ENCODE results near the gene EMC1.
"Not testable (repeated sequence)": the region's sequence is repeated elsewhere in the genome, so short reads cannot be mapped to it uniquely, and the experiment has no call there.

The EMC1 gene

DNA sequence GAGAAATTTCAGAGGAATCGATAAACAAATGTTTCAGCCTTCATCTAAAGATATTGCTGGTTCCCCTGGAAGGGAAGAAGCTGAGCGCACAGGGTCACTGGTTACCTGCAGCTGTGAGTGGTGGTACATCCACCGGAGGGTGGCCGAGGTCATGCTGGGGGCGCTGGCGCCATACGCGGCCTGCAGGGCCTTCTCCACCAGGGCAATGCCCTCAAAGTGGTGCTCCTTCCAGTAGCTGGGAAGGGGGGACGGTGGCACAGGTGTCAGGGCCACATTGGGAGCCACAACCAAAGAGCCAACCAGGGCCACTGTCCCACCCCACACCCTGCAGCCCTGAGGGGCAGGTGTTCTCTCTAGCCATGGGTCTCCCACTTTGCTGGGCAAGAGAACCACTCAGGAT is 32.6 kb upstream of the EMC1 start:
- Histone ChIP-seq H3K27me3 (ENCODE audit: control insufficient read depth, insufficient read depth, low read length, poor library complexity, severe bottlenecking) (peaks cover 14% of the 10 kb centered on the region), H3K4me3 (ENCODE audit: insufficient read depth, low read depth, low read length) (no peak overlapping the region), H3K36me3 (ENCODE audit: control insufficient read depth, insufficient read depth, low read length) (no peaks in the 10 kb centered on the region), H3K27ac (ENCODE audit: insufficient read depth, low read depth, low read length, poor library complexity, severe bottlenecking) (no peak overlapping the region), H3K4me1 (ENCODE audit: control insufficient read depth, insufficient read depth, low read length) (peaks cover 2% of the 10 kb centered on the region), H3K9me3 (ENCODE audit: control insufficient read depth, low read length) (no peaks in the 10 kb centered on the region)
- 94 to 97% methylated on average over 9 of the region's 9 CpGs for WGBS, 2 experiments

DNA sequence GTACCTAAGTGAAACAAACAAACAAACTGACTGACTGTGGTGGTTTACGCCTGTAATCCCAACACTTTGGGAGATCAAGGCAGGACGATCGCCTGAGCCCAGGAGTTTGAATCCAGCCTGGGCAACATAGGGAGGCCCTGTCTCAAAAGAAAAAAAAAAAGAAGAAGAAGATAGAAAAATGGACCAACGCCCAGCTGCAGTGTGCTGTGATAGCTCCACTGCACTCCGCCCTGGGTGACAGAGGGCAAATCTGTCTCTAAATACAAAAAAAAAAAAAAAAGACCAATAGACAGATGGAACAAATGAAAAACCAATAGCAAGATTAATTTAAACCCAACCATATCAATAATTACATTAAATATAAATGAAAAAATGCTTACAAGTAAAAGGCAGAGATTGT is 23.3 kb upstream of the EMC1 start:
- Histone ChIP-seq H3K4me3 (ENCODE audit: insufficient read depth, low read depth, low read length) (no peak overlapping the region), H3K27ac (ENCODE audit: insufficient read depth, low read depth, low read length, poor library complexity, severe bottlenecking) (no peak overlapping the region), H3K36me3 (ENCODE audit: control insufficient read depth, insufficient read depth, low read length) (no peaks in the 10 kb centered on the region), H3K9me3 (ENCODE audit: control insufficient read depth, low read length) (no peaks in the 10 kb centered on the region), H3K4me1 (ENCODE audit: control insufficient read depth, insufficient read depth, low read length) (no peaks in the 10 kb centered on the region), H3K27me3 (ENCODE audit: control insufficient read depth, insufficient read depth, low read length, poor library complexity, severe bottlenecking) (peaks cover 22% of the 10 kb centered on the region)
- WGBS, 2 experiments, result 85 to 88% methylated on average over 4 of the region's 5 CpGs

DNA sequence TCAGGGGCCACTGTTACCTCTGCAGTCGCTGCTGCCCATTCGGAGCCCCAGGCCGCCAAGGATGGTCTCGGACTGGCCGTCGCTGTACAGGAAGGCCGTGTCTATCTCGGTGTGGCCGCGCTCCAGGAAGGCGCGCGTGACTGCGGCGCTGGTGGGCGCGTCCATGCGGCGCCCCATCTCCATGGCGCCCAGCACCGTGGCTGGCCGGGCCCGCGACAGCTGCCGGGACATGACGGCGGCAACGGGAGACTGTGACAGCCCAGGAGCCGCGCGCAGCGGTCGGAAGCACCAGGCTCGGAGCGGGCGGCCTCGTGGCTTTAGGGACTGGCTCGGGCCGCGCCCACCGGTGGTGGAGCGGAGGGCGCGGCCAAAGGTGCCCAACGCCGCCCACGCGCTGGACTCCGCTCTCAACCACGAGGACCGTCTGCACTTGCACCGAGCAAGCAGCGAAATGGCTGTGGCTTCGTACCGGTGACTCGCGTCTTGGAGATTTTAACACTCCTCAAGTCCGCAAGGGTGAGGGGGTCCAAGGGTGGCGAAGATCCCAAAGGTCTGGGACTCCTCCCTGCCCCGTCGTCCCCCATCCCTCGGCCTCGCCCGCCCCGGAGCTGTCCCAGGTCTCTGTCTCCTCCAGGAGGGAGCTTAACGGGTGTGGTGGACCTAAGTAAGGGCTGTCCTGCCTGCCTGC is 22.7 kb upstream of the EMC1 start:
- H3K4me1 ChIP-seq (ENCODE audit: control insufficient read depth, insufficient read depth, low read length); H3K4me3 ChIP-seq (ENCODE audit: insufficient read depth, low read depth, low read length); H3K36me3 ChIP-seq (ENCODE audit: control insufficient read depth, insufficient read depth, low read length); H3K27ac ChIP-seq (ENCODE audit: insufficient read depth, low read depth, low read length, poor library complexity, severe bottlenecking); H3K9me3 ChIP-seq (ENCODE audit: control insufficient read depth, low read length): not testable (repeated sequence)
- H3K27me3 ChIP-seq (ENCODE audit: control insufficient read depth, insufficient read depth, low read length, poor library complexity, severe bottlenecking), result peaks cover 22% of the 10 kb centered on the region
- 41 to 49% methylated on average over 48 to 49 of the region's 66 CpGs for WGBS, 2 experiments

DNA sequence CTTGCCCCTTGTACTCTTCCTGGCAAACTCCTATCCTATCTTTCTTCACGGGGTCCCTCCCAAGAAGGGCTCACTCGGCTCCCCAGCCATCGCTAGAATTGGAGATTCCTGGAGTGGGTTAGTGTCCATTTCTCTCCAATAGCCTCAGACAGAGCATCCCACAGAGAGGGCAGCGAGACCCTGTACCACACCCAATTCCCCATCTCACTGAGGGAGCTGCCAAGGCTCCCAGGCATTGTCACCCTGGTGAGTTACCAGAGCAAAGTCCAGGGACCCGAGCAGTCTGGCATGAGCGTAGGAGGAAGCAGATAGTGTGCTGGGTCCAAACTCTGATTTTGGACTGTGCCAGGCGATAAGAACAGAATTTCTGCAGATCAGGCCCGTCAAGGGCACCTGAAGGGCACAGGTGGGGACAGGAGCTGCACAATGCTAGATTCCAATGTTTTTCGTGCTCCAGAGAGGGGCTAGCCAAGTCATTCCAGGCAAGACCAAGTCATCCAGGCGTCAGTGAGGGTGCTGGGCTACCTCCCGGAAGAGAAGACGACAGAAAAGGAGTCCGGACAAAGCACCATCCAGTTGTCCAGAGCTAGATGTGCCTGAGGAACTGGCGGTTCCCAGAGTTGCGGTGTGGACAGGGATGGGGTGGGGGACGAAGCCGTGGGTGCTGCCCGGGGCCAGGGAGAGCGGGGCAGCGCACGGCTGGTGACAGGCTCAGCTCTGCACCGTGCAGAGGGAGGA is 22.0 kb upstream of the EMC1 start:
- H3K36me3 ChIP-seq (ENCODE audit: control insufficient read depth, insufficient read depth, low read length), result no peaks in the 10 kb centered on the region
- no peaks in the 10 kb centered on the region for H3K4me1 ChIP-seq (ENCODE audit: control insufficient read depth, insufficient read depth, low read length)
- H3K4me3 ChIP-seq (ENCODE audit: insufficient read depth, low read depth, low read length), result no peak overlapping the region
- peaks cover 22% of the 10 kb centered on the region for H3K27me3 ChIP-seq (ENCODE audit: control insufficient read depth, insufficient read depth, low read length, poor library complexity, severe bottlenecking)
- no peak overlapping the region for H3K27ac ChIP-seq (ENCODE audit: insufficient read depth, low read depth, low read length, poor library complexity, severe bottlenecking)
- no peaks in the 10 kb centered on the region for H3K9me3 ChIP-seq (ENCODE audit: control insufficient read depth, low read length)
- 91% methylated on average over 22 of the region's 22 CpGs for WGBS, 2 experiments

DNA sequence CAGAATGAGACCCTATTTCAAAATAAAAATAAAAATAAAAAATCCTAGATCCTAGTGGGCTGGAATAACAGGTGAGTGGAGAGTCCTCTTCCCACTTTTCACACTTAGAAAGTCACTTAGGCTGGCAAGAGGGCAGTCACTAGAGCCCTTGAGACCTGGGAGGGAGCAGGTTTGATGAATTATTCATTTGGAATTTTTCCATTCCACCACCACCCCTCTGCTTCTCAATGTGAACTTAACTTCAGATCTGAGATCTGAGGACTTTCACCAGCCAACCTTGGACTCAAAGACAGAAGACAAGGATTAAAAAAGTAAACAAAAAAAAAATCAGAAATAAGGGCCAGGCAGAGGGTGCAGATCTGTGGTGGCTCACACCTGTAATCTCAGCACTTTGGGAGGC is 20.7 kb upstream of the EMC1 start:
- Histone ChIP-seq H3K9me3 (ENCODE audit: control insufficient read depth, low read length) (no peaks in the 10 kb centered on the region), H3K36me3 (ENCODE audit: control insufficient read depth, insufficient read depth, low read length) (no peaks in the 10 kb centered on the region), H3K27me3 (ENCODE audit: control insufficient read depth, insufficient read depth, low read length, poor library complexity, severe bottlenecking) (peaks cover 22% of the 10 kb centered on the region), H3K27ac (ENCODE audit: insufficient read depth, low read depth, low read length, poor library complexity, severe bottlenecking) (no peak overlapping the region), H3K4me1 (ENCODE audit: control insufficient read depth, insufficient read depth, low read length) (no peaks in the 10 kb centered on the region), H3K4me3 (ENCODE audit: insufficient read depth, low read depth, low read length) (no peak overlapping the region)

DNA sequence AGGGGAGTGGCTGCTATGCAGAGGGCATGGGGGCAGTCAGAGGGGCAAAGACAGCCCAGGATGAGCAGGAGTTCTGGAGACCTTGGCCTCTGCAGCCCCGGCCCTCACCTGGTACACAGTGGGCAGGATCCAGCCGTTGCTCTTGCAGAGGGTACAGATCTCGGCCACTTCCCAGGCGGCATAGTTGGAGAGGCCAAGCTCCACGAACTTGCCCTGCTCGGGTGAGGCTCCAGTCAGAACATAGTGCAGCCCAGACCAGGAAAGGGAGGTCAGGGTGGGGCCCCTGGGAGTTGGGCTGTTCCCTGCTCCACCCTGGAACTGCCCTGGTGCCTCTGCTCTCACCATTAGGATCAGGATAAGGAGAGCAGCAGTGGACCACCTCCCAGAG is 19.0 kb upstream of the EMC1 start:
- not testable (repeated sequence) for H3K4me3 ChIP-seq (ENCODE audit: insufficient read depth, low read depth, low read length); H3K9me3 ChIP-seq (ENCODE audit: control insufficient read depth, low read length); H3K36me3 ChIP-seq (ENCODE audit: control insufficient read depth, insufficient read depth, low read length); H3K4me1 ChIP-seq (ENCODE audit: control insufficient read depth, insufficient read depth, low read length); H3K27ac ChIP-seq (ENCODE audit: insufficient read depth, low read depth, low read length, poor library complexity, severe bottlenecking)
- peaks cover 22% of the 10 kb centered on the region for H3K27me3 ChIP-seq (ENCODE audit: control insufficient read depth, insufficient read depth, low read length, poor library complexity, severe bottlenecking)
- WGBS, 2 experiments, result 90 to 91% methylated on average over 6 of the region's 6 CpGs

DNA sequence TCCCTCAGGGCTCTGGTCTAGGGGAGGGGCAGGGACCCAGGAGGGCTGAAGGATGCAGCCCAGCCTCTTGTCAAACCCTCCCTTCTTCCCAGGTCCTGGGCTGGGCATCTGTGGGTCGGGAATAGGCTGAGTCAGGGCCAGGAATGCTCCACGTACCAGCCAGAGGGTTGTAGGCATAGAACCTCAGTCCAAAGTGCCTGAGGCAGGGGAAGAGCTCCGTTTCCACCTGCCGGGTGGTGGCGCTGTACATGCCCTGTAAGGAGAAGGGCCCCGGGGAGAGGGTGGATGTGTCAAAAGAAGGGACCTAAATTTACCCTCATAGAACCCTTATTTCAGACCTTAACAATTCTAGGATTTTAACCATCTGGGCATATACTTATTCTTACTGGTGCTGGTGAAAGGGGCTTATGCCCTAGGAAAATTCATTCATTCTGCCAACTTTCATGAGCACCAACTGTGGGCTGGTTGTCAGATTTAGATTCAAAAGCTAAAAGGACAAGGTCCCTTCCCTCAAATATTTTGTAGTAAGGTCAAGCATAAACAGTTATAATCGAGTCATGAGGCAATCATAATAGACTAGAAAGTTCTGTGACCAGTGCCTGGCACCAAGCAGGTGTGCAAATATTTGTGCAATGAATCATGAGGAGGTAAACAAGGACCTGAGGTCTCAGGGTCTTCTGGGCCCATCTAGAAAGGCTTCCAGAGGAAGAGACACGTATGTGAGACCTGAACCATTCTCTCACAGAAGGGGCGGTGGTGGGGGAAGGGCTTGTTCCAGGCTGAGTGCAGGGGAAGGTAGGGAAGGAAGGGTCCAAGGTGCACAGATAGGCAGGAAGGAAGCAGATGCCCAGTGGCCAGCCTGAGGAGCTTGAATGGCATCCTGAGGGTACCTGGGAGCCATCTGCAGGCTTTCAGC is 18.4 kb upstream of the EMC1 start:
- H3K4me1 ChIP-seq (ENCODE audit: control insufficient read depth, insufficient read depth, low read length); H3K4me3 ChIP-seq (ENCODE audit: insufficient read depth, low read depth, low read length); H3K36me3 ChIP-seq (ENCODE audit: control insufficient read depth, insufficient read depth, low read length); H3K27ac ChIP-seq (ENCODE audit: insufficient read depth, low read depth, low read length, poor library complexity, severe bottlenecking); H3K9me3 ChIP-seq (ENCODE audit: control insufficient read depth, low read length): not testable (repeated sequence)
- 71 to 72% methylated on average over 8 to 9 of the region's 9 CpGs for WGBS, 2 experiments
- H3K27me3 ChIP-seq (ENCODE audit: control insufficient read depth, insufficient read depth, low read length, poor library complexity, severe bottlenecking), result peaks cover 21% of the 10 kb centered on the region

DNA sequence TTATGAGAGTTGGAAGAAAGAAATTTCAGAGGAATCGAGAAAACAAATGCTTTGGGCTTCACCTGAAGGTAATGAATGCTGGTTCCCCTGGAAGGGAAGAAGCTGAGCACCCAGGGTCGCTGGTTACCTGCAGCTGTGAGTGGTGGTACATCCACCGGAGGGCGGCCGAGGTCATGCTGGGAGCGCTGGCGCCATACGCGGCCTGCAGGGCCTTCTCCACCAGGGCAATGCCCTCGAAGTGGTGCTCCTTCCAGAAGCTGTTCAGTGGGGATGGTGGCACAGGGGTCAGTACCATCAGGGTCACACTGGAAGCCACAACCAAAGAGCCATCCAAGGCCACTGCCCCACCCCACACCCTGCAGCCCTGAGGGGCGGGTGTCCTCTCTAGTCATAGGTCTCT is 17.1 kb upstream of the EMC1 start:
- Histone ChIP-seq H3K9me3 (ENCODE audit: control insufficient read depth, low read length) (no peaks in the 10 kb centered on the region), H3K27ac (ENCODE audit: insufficient read depth, low read depth, low read length, poor library complexity, severe bottlenecking) (no peak overlapping the region), H3K4me1 (ENCODE audit: control insufficient read depth, insufficient read depth, low read length) (no peaks in the 10 kb centered on the region), H3K27me3 (ENCODE audit: control insufficient read depth, insufficient read depth, low read length, poor library complexity, severe bottlenecking) (peaks cover 8% of the 10 kb centered on the region), H3K4me3 (ENCODE audit: insufficient read depth, low read depth, low read length) (no peak overlapping the region), H3K36me3 (ENCODE audit: control insufficient read depth, insufficient read depth, low read length) (no peaks in the 10 kb centered on the region)
- WGBS, 2 experiments, result 88% methylated on average over 11 of the region's 11 CpGs

DNA sequence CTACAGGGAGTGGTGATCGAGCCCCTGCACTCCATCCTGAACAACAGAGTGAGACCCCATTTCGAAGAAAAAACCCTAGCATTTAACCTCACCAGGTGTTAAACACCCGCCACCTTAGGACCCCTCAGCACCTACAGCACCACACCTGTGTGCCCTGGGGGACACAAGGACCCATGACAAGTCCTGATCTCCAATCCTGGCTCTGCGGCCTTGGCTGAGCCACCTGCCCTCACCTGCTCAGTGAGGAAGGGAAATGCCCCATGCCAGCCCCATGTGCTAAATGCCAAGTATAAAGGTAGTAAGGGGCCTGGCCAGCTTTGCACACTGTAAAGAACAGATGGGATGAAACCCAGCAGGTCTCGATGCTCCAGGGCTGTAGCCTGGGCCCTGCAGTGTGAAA is 11.4 kb upstream of the EMC1 start:
- peaks cover 10% of the 10 kb centered on the region for H3K36me3 ChIP-seq (ENCODE audit: control insufficient read depth, insufficient read depth, low read length)
- no peaks in the 10 kb centered on the region for H3K4me1 ChIP-seq (ENCODE audit: control insufficient read depth, insufficient read depth, low read length)
- 92% methylated on average over 5 of the region's 5 CpGs for WGBS, 2 experiments
- H3K9me3 ChIP-seq (ENCODE audit: control insufficient read depth, low read length), result no peaks in the 10 kb centered on the region
- H3K27me3 ChIP-seq (ENCODE audit: control insufficient read depth, insufficient read depth, low read length, poor library complexity, severe bottlenecking), result no peaks in the 10 kb centered on the region
- H3K27ac ChIP-seq (ENCODE audit: insufficient read depth, low read depth, low read length, poor library complexity, severe bottlenecking), result no peak overlapping the region
- H3K4me3 ChIP-seq (ENCODE audit: insufficient read depth, low read depth, low read length), result no peak overlapping the region

DNA sequence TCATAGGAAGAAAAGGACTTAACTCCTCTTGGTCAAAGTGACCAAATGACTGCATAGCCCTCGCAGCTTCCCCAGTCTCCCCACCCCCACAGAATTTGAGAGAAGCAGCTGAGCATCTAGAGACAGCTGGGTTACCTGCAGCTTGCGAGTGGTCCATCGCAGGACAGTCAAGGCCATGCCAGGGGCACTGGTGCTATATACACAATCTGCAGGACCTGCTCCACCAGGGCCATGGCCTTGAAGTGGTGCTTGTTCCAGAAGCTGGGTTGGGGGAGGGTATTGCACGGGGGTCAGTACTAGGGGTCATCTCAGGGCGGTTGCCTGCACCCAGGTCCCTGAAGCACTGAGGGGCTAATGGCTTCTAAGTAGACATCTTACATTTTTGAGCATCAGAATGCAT is 10.7 kb upstream of the EMC1 start:
- WGBS, 2 experiments, result 88% methylated on average over 5 of the region's 5 CpGs
- H3K27me3 ChIP-seq (ENCODE audit: control insufficient read depth, insufficient read depth, low read length, poor library complexity, severe bottlenecking), result no peaks in the 10 kb centered on the region
- no peak overlapping the region for H3K27ac ChIP-seq (ENCODE audit: insufficient read depth, low read depth, low read length, poor library complexity, severe bottlenecking)
- H3K36me3 ChIP-seq (ENCODE audit: control insufficient read depth, insufficient read depth, low read length), result peaks cover 17% of the 10 kb centered on the region
- no peaks in the 10 kb centered on the region for H3K9me3 ChIP-seq (ENCODE audit: control insufficient read depth, low read length)
- no peak overlapping the region for H3K4me3 ChIP-seq (ENCODE audit: insufficient read depth, low read depth, low read length)
- H3K4me1 ChIP-seq (ENCODE audit: control insufficient read depth, insufficient read depth, low read length), result no peaks in the 10 kb centered on the region
